Trophoblast cell (in vitro differentiated cells and primary cell): ENCODE measurements around the gene IGIP.

Experiments used
- DNase-seq, 2 donors: peaks; one replicate each; pipeline ENCODE4 v3.0.0-alpha.2; 2016
- H2AFZ ChIP-seq: 2 replicates; pipeline ENCODE4 v1.6.1; 2013; ENCODE audit warnings: low read length, moderate library complexity, mild to moderate bottlenecking; ENCODE audit not compliant: insufficient read depth, poor library complexity
- H2AK5ac ChIP-seq: 2 replicates; pipeline ENCODE4 v1.6.1; 2013; ENCODE audit warnings: mild to moderate bottlenecking, low read length
- H2BK120ac ChIP-seq: 2 replicates; pipeline ENCODE4 v1.6.1; 2013; ENCODE audit warnings: low read length, mild to moderate bottlenecking, moderate library complexity; ENCODE audit not compliant: insufficient read depth, poor library complexity
- H2BK12ac ChIP-seq: 2 replicates; pipeline ENCODE4 v1.6.1; 2013; ENCODE audit warnings: mild to moderate bottlenecking, low read length, moderate library complexity
- H2BK5ac ChIP-seq: 2 replicates; pipeline ENCODE4 v1.6.1; 2013; ENCODE audit warnings: low read length, low read depth, moderate library complexity, mild to moderate bottlenecking; ENCODE audit not compliant: poor library complexity
- H3K14ac ChIP-seq: 2 replicates; pipeline ENCODE4 v1.6.1; 2013; ENCODE audit warnings: mild to moderate bottlenecking, low read length
- H3K18ac ChIP-seq: 2 replicates; pipeline ENCODE4 v1.6.1; 2013; ENCODE audit warnings: mild to moderate bottlenecking, low read length
- H3K23ac ChIP-seq: 2 replicates; pipeline ENCODE4 v1.6.1; 2013; ENCODE audit warnings: low read length
- H3K27ac ChIP-seq: 2 replicates; pipeline ENCODE4 v1.5.1; 2013; ENCODE audit warnings: low read depth, mild to moderate bottlenecking, inconsistent platforms, low read length, moderate library complexity
- H3K27me3 ChIP-seq: 2 replicates; pipeline ENCODE4 v1.6.1; 2013; ENCODE audit warnings: inconsistent platforms, mild to moderate bottlenecking, low read length, moderate library complexity; ENCODE audit not compliant: insufficient read depth
- H3K36me3 ChIP-seq, 2 experiments: 1 replicate in 1 of 2; 2 replicates in 1 of 2; pipeline ENCODE4 v1.6.1; 2013; ENCODE audit warnings: low read length in 2 of 2, mild to moderate bottlenecking in 2 of 2, moderate library complexity in 1 of 2; ENCODE audit not compliant: insufficient read depth in 2 of 2, control insufficient read depth in 1 of 2
- H3K4ac ChIP-seq: 2 replicates; pipeline ENCODE4 v1.6.1; 2013; ENCODE audit warnings: low read depth, mild to moderate bottlenecking, low read length, moderate library complexity
- H3K4me1 ChIP-seq, 2 experiments: 1 replicate in 1 of 2; 2 replicates in 1 of 2; pipeline ENCODE4 v1.6.1; 2013; ENCODE audit warnings: low read length in 2 of 2, mild to moderate bottlenecking in 2 of 2, moderate library complexity in 1 of 2; ENCODE audit not compliant: insufficient read depth in 2 of 2, control insufficient read depth in 1 of 2
- H3K4me2 ChIP-seq: 2 replicates; pipeline ENCODE4 v1.6.1; 2013; ENCODE audit warnings: inconsistent platforms, mild to moderate bottlenecking, low read length, moderate library complexity
- H3K4me3 ChIP-seq: 2 replicates; pipeline ENCODE4 v1.5.1; 2013; ENCODE audit warnings: mild to moderate bottlenecking, low read depth, low read length, inconsistent platforms
- H3K79me1 ChIP-seq: one replicate; pipeline ENCODE4 v1.6.1; 2013; ENCODE audit warnings: low read length
- H3K79me2 ChIP-seq: 2 replicates; pipeline ENCODE4 v1.6.1; 2013; ENCODE audit warnings: low read length, mild to moderate bottlenecking; ENCODE audit not compliant: control insufficient read depth, insufficient read depth, poor library complexity
- H3K9ac ChIP-seq: 2 replicates; pipeline ENCODE4 v1.6.1; 2013; ENCODE audit warnings: mild to moderate bottlenecking, low read length
- H3K9me3 ChIP-seq: 2 replicates; pipeline ENCODE4 v1.6.1; 2013; ENCODE audit warnings: low read depth, mild to moderate bottlenecking, control low read depth, inconsistent platforms, low read length; ENCODE audit not compliant: insufficient read depth
- H4K12ac ChIP-seq: 2 replicates; pipeline ENCODE4 v1.6.1; 2013; ENCODE audit warnings: low read depth, mild to moderate bottlenecking, low read length, moderate library complexity
- H4K8ac ChIP-seq: 2 replicates; pipeline ENCODE4 v1.6.1; 2013; ENCODE audit warnings: low read depth, mild to moderate bottlenecking, low read length, moderate library complexity
- H4K91ac ChIP-seq: one replicate; pipeline ENCODE4 v1.6.1; 2013; ENCODE audit warnings: low read depth, mild to moderate bottlenecking, low read length, moderate library complexity
- WGBS: extraction: QIAGEN DNeasy Blood & Tissue Kit; methylation state at CpG from one replicate; pipeline ENCODE4 v1.1.7; 2013; ENCODE audit warnings: missing lambda C conversion rate; ENCODE audit not compliant: insufficient read length, insufficient coverage; ENCODE audit errors: extremely low coverage; 5-methylcytosine and 5-hydroxymethylcytosine counted together

IGIP gene

DNA sequence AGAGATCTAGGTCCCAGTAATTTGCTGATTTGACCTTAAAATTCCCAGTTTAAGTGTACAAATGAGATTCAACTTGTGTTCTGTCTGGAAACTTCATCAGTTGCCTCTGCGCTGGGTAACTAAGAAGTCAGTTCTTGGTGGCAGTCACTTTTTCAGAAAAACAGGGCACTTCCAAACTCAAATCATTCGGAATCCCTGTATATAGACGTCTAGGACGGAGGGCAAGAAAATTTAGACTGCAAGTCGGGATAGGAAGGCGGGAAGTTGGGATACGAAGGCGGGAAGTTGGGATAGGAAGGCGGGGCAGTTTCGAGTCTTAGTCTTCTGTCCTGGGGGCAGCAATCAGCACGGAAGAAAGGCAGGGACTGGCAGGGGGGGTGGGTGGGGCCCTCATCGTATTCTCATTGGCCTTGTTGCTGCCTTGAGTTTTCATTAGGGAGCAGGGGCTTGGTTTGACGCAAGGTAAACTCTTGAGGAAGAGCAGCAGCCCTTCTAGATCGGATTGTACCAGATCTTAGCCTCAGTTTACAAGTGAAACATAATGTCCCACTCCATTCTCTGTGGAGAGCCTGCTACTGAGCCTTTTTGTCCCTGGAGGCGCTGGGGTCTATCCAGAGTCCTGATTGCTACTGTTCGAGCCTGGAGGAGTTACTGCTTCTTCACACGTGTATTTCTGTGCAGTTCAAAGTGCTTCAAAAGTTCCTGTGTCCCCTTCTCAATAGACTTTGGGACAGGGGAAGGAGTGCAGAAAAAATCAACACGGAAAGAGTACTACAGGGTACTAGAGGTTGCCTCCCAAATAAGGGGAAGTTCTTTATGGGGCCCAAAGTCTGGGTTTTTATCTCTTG lies 14.5 kb upstream of the IGIP start:
- H3K36me3 ChIP-seq, result no peaks in the 10 kb centered on the region
- H2AK5ac ChIP-seq, result no peak overlapping the region
- H3K9me3 ChIP-seq, result no peaks in the 10 kb centered on the region
- H3K18ac ChIP-seq, result no peak overlapping the region
- no peak for DNase-seq
- no peak overlapping the region for H3K23ac ChIP-seq
- H3K79me2 ChIP-seq, result peaks cover 14% of the 10 kb centered on the region
- H3K9ac ChIP-seq, result no peak overlapping the region
- H3K4me3 ChIP-seq, result no peak overlapping the region
- H2BK120ac ChIP-seq, result no peak overlapping the region
- peaks cover 23% of the 10 kb centered on the region for H3K79me1 ChIP-seq
- H3K27me3 ChIP-seq, result peaks cover 29% of the 10 kb centered on the region
- no peak overlapping the region for H3K4ac ChIP-seq
- H3K27ac ChIP-seq, result no peak overlapping the region
- no peak overlapping the region for H4K91ac ChIP-seq
- WGBS, result no CpG with 5 or more reads among the region's 18 CpGs
- no peak overlapping the region for H4K8ac ChIP-seq
- no peak overlapping the region for H2BK5ac ChIP-seq
- no peak overlapping the region for H3K14ac ChIP-seq
- no peak overlapping the region for H4K12ac ChIP-seq
- H3K4me1 ChIP-seq, result peaks cover 2 to 25% of the 10 kb centered on the region in 2 experiments
- H3K4me2 ChIP-seq, result no peak overlapping the region
- H2BK12ac ChIP-seq, result no peak overlapping the region
- no peak overlapping the region for H2AFZ ChIP-seq

DNA sequence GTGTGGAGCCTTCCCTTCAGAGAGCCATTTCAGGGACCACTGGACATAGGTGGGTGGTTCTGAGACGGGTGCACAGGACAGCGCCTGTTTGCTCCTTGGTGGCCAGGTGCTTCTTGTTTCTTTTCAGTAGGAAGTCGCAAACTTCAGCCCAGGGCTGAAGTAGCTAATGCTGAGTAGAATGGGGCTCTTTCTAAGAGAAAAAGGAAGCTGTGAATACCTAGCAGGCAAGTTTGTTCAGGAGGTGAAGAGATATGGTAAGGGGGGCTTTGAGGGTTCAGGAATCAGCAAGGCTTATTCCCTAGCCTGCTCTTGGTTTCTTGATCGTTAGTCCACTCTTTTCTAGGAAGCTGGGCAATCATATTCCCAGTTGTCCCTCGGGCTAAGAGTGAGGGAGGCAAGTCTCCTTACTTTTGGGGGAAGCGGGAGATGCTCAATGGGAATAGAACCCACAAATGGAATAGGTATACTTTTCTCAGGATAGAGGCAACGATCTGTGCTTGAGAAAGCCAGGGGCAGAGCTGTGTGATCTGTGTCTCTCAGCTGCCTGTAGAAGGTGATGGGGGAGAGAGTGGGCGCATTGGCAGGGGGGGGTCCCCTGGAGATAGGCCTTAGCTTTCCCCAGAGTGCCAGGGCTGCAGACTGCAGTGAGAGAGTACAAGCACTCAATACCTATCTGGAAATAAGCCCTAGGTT lies 13.7 kb upstream of the IGIP start:
- Histone ChIP-seq H4K8ac (no peak overlapping the region), H3K27ac (no peak overlapping the region), H3K4me2 (no peak overlapping the region), H3K18ac (no peak overlapping the region), H3K9ac (no peak overlapping the region), H3K27me3 (peaks cover 29% of the 10 kb centered on the region), H3K36me3 (no peaks in the 10 kb centered on the region), H3K4me3 (no peak overlapping the region), H2BK12ac (no peak overlapping the region), H3K4me1 (peaks cover 2 to 22% of the 10 kb centered on the region in 2 experiments), H3K79me2 (peaks cover 14% of the 10 kb centered on the region), H4K12ac (no peak overlapping the region), H4K91ac (no peak overlapping the region), H3K9me3 (no peaks in the 10 kb centered on the region), H3K4ac (no peak overlapping the region), H3K23ac (no peak overlapping the region), H3K14ac (no peak overlapping the region), H2AFZ (no peak overlapping the region), H2BK120ac (no peak overlapping the region), H3K79me1 (peaks cover 23% of the 10 kb centered on the region), H2BK5ac (no peak overlapping the region), H2AK5ac (no peak overlapping the region)
- no CpG with 5 or more reads among the region's 8 CpGs for WGBS
- no peak for DNase-seq

DNA sequence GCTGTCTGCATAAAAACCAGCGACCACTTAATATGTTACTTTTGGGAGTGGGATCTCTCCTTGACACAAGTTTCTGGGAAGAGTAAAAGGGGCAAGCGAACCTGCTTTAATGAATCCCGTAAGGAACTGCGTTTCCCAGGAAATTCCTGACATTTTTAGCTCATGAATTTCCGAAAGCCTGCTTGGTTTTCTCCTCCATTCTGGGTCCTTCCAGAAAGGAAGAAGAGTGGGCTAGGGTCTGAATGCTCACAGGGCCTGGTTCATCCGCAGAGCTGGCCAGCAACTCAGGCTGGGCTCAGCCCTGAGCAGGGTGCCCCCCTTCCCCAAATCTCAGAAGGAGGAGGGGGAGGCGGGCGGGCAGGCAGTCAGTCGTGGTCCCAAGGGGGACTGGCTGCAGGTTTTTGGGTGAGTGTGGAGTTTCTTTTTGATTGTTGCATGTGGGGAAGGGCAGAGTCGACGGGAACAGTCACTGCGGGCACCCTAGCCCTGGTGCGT lies 13.0 kb upstream of the IGIP start:
- H4K12ac ChIP-seq, result no peak overlapping the region
- H3K27me3 ChIP-seq, result peaks cover 29% of the 10 kb centered on the region
- no peak overlapping the region for H2AK5ac ChIP-seq
- H3K23ac ChIP-seq, result no peak overlapping the region
- H3K14ac ChIP-seq, result no peak overlapping the region
- no peak overlapping the region for H2BK120ac ChIP-seq
- H3K18ac ChIP-seq, result peak overlapping the region; percentile 5
- peak overlapping the region; percentile 85 for H3K4me3 ChIP-seq
- DNase-seq, result peak in 1 of 2 donors; percentile 72
- no peak overlapping the region for H3K9ac ChIP-seq
- H3K79me1 ChIP-seq, result peaks cover 16% of the 10 kb centered on the region
- H3K4ac ChIP-seq, result no peak overlapping the region
- WGBS, result no CpG with 5 or more reads among the region's 13 CpGs
- no peak overlapping the region for H4K8ac ChIP-seq
- no peak overlapping the region for H4K91ac ChIP-seq
- H3K9me3 ChIP-seq, result no peaks in the 10 kb centered on the region
- H3K27ac ChIP-seq, result no peak overlapping the region
- no peak overlapping the region for H2AFZ ChIP-seq
- H2BK5ac ChIP-seq, result no peak overlapping the region
- H3K79me2 ChIP-seq, result peaks cover 9% of the 10 kb centered on the region
- peaks cover 2 to 20% of the 10 kb centered on the region in 2 experiments for H3K4me1 ChIP-seq
- H2BK12ac ChIP-seq, result no peak overlapping the region
- peak overlapping the region; percentile 78 for H3K4me2 ChIP-seq
- H3K36me3 ChIP-seq, result no peaks in the 10 kb centered on the region

DNA sequence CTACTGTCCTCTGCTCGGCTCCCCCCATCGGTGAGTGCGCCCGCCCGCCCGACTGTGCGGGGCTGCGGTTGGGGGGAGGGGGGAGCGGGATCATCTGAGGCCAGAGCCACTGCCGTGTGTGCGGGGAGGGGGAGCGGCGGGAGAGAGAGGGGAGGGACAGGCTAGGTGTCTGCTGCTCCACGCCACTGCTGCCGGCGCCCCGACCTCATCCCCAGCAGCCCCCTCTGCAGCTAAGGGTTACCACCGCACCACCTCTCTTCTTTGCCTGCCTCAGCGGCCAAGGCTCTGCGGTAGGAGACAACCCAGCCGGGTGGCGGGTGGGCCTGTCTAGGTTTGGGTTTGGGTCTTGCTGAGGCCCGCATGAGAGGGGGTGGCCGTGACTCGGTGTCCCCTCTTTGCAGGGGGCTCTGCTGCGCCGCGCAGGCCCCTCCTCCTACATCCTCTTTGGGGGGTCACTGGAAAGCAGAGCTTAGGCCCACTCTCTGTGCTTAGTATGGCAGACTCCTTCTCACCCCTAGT lies 12.5 kb upstream of the IGIP start:
- Histone ChIP-seq H4K8ac (peak overlapping the region; percentile 70), H2AK5ac (no peak overlapping the region), H3K79me1 (peaks cover 16% of the 10 kb centered on the region), H3K18ac (peak overlapping the region; percentile 5), H3K4me1 (peaks cover 2 to 19% of the 10 kb centered on the region in 2 experiments), H3K27me3 (peaks cover 29% of the 10 kb centered on the region), H3K4ac (no peak overlapping the region), H2BK120ac (no peak overlapping the region), H3K79me2 (peaks cover 8% of the 10 kb centered on the region), H2BK5ac (no peak overlapping the region), H3K9ac (peak overlapping the region; percentile 38), H3K4me3 (peak overlapping the region; percentile 85), H3K27ac (no peak overlapping the region), H3K23ac (no peak overlapping the region), H3K4me2 (peak overlapping the region; percentile 78), H4K91ac (peak overlapping the region; percentile 22), H3K36me3 (no peaks in the 10 kb centered on the region), H3K14ac (peak overlapping the region; percentile 1), H2AFZ (no peak overlapping the region), H4K12ac (no peak overlapping the region), H3K9me3 (no peaks in the 10 kb centered on the region), H2BK12ac (no peak overlapping the region)
- no CpG with 5 or more reads among the region's 28 CpGs for WGBS
- DNase-seq, result peak in 1 of 2 donors; percentile 12
